K562 (cell line): Measurements from ENCODE around the gene GMIP. TPM values are rescaled to one million over a fixed set of nuclear protein-coding genes. Genes with fewer than 3 reads are reported as not detected.

Experiments used
- BCLAF1 ChIP-seq, 2 experiments: fragments of 450-650 bp in 1 of 2; IDR thresholded peaks; 2 replicates each; pipeline ENCODE4 v1.6.1; 2011 to 2017; ENCODE audit warnings: low read depth in 2 of 2, antibody characterized with exemption in 1 of 2, borderline replicate concordance in 1 of 2, low read length in 1 of 2, mild to moderate bottlenecking in 1 of 2, mixed read lengths in 1 of 2; ENCODE audit not compliant: control insufficient read depth in 1 of 2
- NR2C1 ChIP-seq, 2 experiments: fragments of 450-650 bp; IDR thresholded peaks; 2 replicates each; pipeline ENCODE4 v1.6.1; 2017; ENCODE audit warnings: mild to moderate bottlenecking in 2 of 2, antibody characterized with exemption in 1 of 2, inconsistent platforms in 1 of 2, missing compliant biosample characterization in 1 of 2, missing genetic modification characterization in 1 of 2
- SIN3A ChIP-seq, 2 experiments: fragments of 150-350 bp in 1 of 2; IDR thresholded peaks; 2 replicates each; pipeline ENCODE4 v1.6.1; 2011 to 2016; ENCODE audit warnings: borderline replicate concordance in 2 of 2, low read depth in 2 of 2, low read length in 2 of 2, mild to moderate bottlenecking in 2 of 2, moderate library complexity in 2 of 2; ENCODE audit not compliant: control insufficient read depth in 1 of 2
- polyA plus RNA-seq, 8 experiments: library from polyadenylated mRNA; depleted of rRNA in 4 of 8; stranded (reverse) in 5 of 8; unstranded in 3 of 8; fragments of >200 nt; fragmentation: Nextera tagmentation in 2 of 8; fragmentation: Illumina TruSeq in 1 of 8; extraction: Ambion mirVana in 2 of 8; extraction: Trizol in 1 of 8; gene quantifications; 2 replicates each; pipeline versions ENCODE4 v1.2.1 to v1.2.3, GENCODE V29; 2011 to 2014; ENCODE audit warnings: inconsistent platforms in 1 of 8, missing spikeins in 1 of 8
- total RNA-seq, 7 experiments: library from RNA; depleted of rRNA in 6 of 7; stranded (reverse); fragments of >200 nt in 6 of 7; fragmentation: Illumina TruSeq in 2 of 7; extraction: Trizol in 2 of 7; gene quantifications; 2 replicates each; pipeline versions ENCODE4 v1.2.1 to v1.2.3, GENCODE V29; 2011 to 2021; ENCODE audit warnings: low replicate concordance in 1 of 7
- TF ChIP-seq, protein P1 (sequence below), 2 experiments: fragments of 450-650 bp in 1 of 2; sonication (generic) in 1 of 2; formaldehyde crosslinking in 1 of 2; IDR thresholded peaks; 2 replicates each; pipeline versions ENCODE4 v1.7.1 to v1.9.0; 2016 to 2022; ENCODE audit warnings: inconsistent platforms in 1 of 2, mild to moderate bottlenecking in 1 of 2, missing genetic modification reagents in 1 of 2
- TF ChIP-seq, protein P2 (sequence below): IDR thresholded peaks from 3 replicates; pipeline ENCODE4 v1.6.1; 2011; ENCODE audit warnings: borderline replicate concordance, mild to moderate bottlenecking, moderate library complexity; ENCODE audit not compliant: insufficient read length; ENCODE audit errors: extremely low read depth

GMIP gene
- total and polyA plus RNA-seq, 9 of the 15 experiments (the other 6 are each of a cell fraction or from before 2014, with no cell fraction given): 0.14 to 15.8 (median 3.2) TPM

DNA sequence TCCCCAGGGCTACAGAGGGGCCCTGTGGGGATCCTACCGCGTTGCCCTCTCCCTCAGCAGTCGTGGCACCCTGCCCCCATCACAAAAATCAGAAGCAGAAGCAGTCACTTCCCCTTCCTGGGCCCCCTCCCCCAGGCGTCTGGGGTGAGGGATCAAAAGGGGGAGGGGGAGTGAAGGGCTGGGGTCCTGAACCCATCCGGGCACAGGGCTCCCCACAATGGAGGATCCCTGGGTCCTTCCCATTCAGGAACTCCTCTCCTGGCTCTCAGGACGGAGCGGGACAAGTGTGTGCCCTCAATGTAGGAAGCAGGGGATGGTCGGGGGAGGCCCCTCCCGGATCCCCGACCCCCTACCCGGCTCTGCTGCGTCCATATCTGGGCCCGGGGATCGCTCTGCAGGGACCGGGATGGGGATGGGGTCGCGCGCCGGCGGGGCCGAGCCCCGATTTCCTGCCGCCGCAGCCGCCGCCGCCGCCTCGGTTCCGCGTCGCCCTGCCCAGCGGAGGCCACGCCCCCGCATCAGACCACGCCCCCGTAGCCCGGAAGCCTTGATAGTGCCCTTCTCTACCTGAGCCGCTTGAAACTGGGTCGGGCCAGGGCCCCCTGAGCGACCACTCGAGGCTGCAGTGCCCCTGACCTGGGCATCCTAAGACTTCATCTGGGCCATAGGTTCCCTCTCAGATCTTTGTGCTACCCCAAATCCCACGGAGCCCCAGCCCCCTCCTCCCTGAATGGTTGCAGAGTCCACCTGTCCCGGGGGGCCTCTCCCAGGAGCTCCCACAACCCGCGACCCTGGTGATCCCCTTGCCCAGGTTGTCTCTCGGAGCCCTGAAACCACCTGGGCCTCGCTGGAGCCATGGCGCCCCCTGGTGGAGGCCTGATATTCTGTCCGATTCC lies at the start of gene GMIP (continued):
- TF ChIP-seq, protein P1, sequence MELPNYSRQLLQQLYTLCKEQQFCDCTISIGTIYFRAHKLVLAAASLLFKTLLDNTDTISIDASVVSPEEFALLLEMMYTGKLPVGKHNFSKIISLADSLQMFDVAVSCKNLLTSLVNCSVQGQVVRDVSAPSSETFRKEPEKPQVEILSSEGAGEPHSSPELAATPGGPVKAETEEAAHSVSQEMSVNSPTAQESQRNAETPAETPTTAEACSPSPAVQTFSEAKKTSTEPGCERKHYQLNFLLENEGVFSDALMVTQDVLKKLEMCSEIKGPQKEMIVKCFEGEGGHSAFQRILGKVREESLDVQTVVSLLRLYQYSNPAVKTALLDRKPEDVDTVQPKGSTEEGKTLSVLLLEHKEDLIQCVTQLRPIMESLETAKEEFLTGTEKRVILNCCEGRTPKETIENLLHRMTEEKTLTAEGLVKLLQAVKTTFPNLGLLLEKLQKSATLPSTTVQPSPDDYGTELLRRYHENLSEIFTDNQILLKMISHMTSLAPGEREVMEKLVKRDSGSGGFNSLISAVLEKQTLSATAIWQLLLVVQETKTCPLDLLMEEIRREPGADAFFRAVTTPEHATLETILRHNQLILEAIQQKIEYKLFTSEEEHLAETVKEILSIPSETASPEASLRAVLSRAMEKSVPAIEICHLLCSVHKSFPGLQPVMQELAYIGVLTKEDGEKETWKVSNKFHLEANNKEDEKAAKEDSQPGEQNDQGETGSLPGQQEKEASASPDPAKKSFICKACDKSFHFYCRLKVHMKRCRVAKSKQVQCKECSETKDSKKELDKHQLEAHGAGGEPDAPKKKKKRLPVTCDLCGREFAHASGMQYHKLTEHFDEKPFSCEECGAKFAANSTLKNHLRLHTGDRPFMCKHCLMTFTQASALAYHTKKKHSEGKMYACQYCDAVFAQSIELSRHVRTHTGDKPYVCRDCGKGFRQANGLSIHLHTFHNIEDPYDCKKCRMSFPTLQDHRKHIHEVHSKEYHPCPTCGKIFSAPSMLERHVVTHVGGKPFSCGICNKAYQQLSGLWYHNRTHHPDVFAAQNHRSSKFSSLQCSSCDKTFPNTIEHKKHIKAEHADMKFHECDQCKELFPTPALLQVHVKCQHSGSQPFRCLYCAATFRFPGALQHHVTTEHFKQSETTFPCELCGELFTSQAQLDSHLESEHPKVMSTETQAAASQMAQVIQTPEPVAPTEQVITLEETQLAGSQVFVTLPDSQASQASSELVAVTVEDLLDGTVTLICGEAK (IDR thresholded peaks at IDR 0.05): peak; percentile 31; the same call in 1 of the 2 replicates
- TF ChIP-seq, protein P1 (CRISPR knock-in tag; IDR thresholded peaks at IDR 0.05): no peak
- TF ChIP-seq SIN3A (IDR thresholded peaks at IDR 0.05; ENCODE audit: borderline replicate concordance in 2 of 2, control insufficient read depth in 1 of 2, low read depth in 2 of 2, low read length in 2 of 2) (0 out of 4 replicates have a peak, but pooled peaks of 1 of the 2 experiments have one; percentile 22), BCLAF1 (IDR thresholded peaks at IDR 0.05; ENCODE audit: borderline replicate concordance in 1 of 2, control insufficient read depth in 1 of 2, low read depth in 2 of 2, low read length in 1 of 2) (no peak), NR2C1 (IDR thresholded peaks at IDR 0.05) (0 out of 2 replicates have a peak, but pooled peaks have one; percentile 11), NR2C1 (tag; IDR thresholded peaks at IDR 0.05) (no peak)
- TF ChIP-seq, protein P2, sequence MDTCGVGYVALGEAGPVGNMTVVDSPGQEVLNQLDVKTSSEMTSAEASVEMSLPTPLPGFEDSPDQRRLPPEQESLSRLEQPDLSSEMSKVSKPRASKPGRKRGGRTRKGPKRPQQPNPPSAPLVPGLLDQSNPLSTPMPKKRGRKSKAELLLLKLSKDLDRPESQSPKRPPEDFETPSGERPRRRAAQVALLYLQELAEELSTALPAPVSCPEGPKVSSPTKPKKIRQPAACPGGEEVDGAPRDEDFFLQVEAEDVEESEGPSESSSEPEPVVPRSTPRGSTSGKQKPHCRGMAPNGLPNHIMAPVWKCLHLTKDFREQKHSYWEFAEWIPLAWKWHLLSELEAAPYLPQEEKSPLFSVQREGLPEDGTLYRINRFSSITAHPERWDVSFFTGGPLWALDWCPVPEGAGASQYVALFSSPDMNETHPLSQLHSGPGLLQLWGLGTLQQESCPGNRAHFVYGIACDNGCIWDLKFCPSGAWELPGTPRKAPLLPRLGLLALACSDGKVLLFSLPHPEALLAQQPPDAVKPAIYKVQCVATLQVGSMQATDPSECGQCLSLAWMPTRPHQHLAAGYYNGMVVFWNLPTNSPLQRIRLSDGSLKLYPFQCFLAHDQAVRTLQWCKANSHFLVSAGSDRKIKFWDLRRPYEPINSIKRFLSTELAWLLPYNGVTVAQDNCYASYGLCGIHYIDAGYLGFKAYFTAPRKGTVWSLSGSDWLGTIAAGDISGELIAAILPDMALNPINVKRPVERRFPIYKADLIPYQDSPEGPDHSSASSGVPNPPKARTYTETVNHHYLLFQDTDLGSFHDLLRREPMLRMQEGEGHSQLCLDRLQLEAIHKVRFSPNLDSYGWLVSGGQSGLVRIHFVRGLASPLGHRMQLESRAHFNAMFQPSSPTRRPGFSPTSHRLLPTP: no peak
